ENCODE data around the gene DCAF5. TPM values are rescaled to one million over a fixed set of nuclear protein-coding genes. Genes with fewer than 3 reads are reported as not detected.
"Not testable (repeated sequence)": the region's sequence is repeated elsewhere in the genome, so short reads cannot be mapped to it uniquely, and the experiment has no call there.

The DCAF5 gene, protein sequence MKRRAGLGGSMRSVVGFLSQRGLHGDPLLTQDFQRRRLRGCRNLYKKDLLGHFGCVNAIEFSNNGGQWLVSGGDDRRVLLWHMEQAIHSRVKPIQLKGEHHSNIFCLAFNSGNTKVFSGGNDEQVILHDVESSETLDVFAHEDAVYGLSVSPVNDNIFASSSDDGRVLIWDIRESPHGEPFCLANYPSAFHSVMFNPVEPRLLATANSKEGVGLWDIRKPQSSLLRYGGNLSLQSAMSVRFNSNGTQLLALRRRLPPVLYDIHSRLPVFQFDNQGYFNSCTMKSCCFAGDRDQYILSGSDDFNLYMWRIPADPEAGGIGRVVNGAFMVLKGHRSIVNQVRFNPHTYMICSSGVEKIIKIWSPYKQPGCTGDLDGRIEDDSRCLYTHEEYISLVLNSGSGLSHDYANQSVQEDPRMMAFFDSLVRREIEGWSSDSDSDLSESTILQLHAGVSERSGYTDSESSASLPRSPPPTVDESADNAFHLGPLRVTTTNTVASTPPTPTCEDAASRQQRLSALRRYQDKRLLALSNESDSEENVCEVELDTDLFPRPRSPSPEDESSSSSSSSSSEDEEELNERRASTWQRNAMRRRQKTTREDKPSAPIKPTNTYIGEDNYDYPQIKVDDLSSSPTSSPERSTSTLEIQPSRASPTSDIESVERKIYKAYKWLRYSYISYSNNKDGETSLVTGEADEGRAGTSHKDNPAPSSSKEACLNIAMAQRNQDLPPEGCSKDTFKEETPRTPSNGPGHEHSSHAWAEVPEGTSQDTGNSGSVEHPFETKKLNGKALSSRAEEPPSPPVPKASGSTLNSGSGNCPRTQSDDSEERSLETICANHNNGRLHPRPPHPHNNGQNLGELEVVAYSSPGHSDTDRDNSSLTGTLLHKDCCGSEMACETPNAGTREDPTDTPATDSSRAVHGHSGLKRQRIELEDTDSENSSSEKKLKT
- 9.3 and 16.9 TPM in 2 replicates for total RNA-seq (2014; rRNA removed; shearing (Covaris generic))

DNA sequence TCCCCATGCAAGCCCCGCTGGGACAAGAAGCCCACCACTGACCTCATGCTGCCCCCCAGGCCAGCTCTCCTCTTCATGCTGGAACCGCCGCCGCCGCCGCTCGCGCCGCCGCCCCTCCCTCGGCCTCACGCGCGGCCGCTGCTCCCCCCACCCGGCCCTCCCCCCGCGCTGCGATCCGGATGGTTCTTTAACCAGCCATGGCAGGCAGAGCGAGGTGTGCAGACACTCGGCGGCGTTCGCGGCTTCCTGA, at the start of gene DCAF5:
Gene DCAF5, minus strand, starts transcription at position 218 of the 250 bp plus-strand sequence. Its CDS starts 141 bp downstream, at position 77.
- DNase-seq (ENCODE audit: low spot score): no peak

DNA sequence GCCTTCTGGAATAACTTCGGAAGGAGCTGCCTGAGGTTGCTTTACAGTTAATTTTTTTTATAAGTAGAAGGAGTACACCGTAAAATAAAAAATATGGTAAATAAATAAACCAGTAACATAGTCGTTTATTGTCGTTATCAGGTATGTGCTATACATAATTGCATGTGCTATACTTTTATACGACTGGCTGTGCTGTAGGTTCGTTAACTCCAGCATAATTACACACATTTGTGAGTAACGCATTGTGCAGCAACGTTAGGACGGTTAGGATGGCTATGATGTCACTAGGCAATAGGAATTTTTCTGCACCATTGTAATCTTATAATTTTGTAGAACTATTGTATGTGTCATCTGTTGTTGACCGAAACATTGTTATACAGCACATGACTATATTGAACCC, 46.9 kb upstream of the DCAF5 start:
- no peak for DNase-seq (ENCODE audit: low spot score)

DNA sequence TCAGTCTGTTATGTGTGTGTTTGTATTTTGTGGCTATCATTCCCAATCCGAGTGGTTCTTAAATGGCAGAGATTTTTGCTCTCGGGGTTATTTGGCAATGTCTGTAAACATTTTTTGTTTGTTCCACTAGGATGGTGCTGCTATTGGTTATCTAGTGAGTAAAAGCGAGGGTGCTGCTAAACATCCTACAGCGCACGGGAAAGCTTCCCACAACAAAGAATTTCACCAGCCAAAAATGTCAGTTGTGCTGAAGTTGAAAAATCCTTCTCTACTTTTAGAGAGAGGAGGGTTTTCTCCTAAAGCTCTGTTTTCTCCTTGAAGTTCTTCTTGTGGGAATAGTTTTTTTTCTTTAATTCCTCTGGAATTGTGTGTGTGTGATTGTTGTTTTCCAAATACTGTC, 40.8 kb upstream of the DCAF5 start:
- no peak for DNase-seq (ENCODE audit: low spot score)

DNA sequence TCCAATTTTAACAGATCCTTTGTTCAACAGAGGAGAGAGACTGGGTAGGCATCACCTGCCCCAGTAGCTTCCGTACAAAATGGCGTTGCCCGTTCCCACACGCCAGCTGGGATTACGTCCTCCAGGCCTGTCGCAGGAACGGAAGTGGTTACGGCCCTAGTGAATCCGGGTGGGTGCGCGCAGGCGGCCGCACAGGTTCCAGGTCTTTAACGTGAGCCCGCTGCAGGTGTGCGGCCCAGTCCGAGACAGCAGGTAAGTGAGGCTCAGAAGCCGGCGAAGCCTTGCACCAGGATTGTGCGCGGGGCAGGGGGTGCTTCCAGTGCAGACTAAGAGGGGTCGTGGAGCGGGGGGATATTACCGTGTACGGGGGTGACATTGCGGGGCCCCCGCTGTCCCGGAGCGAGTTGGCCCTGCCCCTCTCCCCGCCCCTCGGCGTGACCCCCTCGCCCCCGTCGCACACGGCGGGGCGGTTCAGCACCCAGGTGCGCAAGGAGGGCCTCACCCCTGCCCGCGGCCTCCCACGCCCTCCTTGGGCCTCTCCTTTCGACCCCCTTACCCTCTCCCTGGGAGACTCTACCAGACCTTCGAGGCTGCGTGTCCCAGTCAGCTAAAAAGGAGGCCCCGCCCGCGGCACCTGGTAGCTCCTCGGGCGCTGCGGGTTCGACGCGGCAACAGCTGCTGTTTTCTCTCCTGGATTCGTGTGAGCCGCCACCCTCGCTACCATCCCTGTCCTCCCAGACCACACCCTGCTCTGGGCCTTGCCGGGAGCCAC, 38.6 kb upstream of the DCAF5 start, which contains the start of gene EXD2:
Gene EXD2, plus strand, starts transcription at position 159 of the 772 bp plus-strand sequence. CDS start 17,973 bp downstream, outside the sequence.
- DNase-seq (ENCODE audit: low spot score): peak; percentile 72

DNA sequence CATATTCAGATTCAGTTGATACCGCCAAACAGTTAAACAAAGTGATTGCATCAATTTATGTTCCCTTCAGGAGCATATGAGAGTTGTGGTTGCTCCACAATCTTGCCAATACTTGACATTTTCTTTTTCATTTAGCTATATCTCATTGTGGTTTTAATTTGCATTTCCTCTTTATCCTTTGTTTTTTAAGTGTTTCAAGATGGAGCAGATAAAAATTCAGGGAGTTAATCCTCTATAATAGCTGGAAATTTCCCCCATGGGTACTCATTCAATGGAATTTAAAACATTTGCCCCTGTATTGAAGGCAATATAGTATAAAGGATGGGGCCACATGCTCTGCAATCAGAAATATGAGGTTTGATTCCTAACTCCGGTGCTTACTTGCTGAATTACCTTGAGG, 37.3 kb upstream of the DCAF5 start:
- DNase-seq (ENCODE audit: low spot score): no peak

DNA sequence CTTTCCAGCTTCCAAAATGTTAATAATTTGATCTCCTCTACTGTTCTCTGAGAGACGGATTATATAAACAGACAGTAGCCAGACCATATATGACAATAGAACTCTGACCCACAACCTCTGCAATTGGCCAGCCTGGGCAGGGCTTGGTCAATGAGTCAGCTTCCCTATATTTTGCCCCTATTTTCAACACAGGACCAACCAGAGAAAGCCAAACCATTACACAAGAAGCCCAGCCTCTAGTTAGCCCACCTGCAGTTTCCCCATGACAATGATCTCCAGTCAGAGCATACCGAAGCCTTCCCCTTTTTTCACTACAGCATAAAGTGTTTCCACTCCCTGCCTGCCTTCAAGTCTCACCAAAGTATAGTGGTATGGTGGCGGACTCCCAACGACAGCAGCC, 30.8 kb upstream of the DCAF5 start:
- no peak for DNase-seq (ENCODE audit: low spot score)

DNA sequence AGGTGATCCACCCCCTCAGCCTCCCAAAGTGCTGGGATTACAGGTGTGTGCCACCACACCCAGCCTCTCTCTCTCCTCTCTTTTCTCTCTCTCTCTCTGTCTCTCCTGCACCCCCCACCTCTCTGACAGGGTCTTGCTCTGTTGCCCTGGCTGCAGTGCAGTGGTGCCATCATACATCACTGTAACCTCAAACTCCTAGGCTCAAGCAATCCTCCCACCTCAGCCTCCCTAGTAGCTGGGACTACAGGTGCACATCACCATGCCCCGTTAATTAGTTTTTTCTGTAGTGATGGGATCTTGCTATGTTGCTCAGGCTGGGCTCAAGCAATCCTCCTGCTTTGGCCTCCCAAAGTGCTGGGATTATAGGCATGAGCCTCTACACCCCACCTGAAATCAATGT, 29.7 kb upstream of the DCAF5 start:
- not testable (repeated sequence) for DNase-seq (ENCODE audit: low spot score)

DNA sequence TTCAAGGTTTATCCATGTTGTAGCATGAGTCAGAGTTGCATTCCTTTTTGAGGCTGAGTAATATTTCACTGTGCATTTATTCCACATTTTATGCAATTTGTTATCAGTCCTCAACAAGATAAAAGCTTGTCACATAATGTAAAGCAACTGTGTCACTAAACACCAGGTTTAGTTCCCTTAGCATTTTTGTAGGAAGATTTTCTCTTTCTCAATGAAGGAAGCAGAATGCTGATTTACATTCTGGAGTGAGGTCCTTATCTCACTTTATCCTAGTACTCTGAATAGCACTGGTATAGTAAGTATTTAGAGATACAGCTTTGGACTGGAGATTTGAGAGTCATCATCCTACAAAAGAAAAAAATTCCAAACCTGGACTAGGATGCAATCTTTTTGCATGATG, 28.6 kb upstream of the DCAF5 start:
- no peak for DNase-seq (ENCODE audit: low spot score)

DNA sequence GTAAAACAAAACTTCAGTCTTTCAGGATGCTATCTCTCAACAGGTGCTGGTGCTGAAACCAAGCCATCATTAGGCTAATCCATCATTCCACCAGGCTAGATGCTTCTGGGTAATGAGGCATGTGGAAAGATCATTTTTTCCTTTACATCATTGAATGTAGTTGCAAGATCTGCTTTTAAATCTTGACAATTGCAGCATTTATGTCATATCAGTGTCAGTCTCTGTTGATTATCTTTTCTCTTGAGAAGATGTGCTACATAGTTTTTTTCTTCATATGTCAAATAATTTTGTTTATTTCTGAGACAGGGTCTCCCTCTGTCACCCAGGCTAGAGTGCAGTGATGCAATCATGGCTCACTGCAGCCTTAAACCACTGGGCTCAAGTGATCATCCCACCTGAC, 22.2 kb upstream of the DCAF5 start:
- no peak for DNase-seq (ENCODE audit: low spot score)

DNA sequence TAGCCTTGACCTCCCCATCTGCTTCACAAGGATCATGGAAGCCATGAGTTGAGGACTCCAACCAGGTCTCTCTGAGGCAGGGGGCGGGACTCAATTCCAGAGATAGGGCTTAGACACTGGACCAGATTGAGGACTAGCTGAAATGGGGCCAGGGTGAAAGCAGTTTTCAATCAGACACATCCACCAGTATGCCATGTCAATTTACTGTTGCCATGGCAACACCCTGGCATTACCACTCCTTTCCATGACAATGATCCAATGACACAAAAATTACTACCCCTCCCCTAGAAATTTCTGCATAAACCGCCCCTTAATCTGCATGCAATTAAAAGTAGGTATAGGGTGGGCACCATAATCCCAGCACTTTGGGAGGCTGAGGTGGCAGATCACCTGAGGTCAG, 18.6 kb upstream of the DCAF5 start:
- DNase-seq (ENCODE audit: low spot score): no peak

DNA sequence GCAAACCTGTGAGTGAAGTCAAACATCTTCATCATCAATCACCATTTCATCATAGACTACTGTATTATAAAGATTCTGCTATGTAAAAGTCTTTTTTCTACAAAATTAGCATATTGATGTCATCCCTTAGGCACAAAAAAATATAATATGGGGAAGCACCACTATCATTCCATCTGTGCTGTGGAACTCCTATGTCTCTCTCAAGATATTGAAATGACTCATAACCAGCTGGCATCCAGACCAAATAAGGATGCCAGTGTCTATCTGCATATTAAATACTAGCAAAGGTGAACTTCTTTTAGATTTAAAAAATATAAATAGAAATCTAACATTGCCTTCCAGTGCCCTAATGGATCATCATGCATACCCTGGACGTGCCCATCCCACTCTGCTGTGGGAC, 17.9 kb upstream of the DCAF5 start:
- DNase-seq (ENCODE audit: low spot score): no peak

DNA sequence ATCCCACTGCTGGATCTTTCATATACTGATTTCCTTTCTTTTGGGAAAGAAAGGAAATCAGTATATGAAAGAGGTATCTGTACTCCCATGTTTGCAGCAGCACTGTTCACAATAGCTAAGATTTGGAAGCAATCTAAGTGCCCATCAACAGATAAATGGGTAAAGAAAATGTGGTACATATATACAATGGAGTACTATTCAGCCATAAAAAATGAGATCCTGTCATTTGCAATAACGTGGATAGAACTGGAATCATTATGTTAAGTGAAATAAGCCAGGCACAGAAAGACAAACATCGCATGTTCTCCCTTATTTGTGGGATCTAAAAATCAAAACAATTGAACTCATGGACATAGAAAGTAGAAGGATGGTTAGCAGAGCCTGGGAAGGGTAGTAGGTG, 12.9 kb upstream of the DCAF5 start:
- not testable (repeated sequence) for DNase-seq (ENCODE audit: low spot score)

DNA sequence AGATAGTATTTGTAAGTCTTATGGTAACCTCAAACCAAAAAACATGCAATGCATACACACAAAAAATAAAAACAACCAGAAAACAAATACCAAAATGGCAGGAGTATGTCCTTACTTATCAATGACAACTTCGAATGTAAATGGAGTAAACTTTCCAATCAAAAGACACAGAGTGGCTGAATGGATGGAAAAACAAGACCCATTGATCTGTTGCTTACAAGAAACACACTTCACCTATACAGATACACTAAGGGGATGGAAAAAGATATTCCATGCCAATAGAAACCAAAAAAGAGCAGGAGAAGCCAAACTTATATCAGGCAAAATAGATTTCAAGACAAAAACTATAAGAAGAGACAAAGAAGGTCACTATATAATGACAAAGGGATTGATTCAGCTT, 8.7 kb upstream of the DCAF5 start:
- DNase-seq (ENCODE audit: low spot score): no peak

DNA sequence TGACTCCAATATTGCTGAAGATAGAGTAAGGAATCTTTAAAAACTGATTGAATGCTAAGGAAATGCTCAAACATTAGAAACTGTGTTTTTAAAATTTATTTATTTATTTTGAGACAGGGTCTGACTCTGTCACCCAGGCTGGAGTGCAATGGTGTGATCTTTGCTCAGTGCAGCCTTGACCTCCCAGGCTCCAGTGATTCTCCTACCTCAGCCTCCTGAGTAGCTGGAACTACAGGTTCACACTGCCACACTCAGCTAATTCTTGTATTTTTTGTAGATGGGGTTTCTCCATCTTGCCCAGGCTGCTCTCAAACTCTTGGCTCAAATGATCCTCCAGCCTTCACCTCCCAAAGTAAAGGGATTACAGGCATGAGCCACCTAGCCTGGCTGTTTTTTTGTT, 3.3 kb upstream of the DCAF5 start:
- no peak for DNase-seq (ENCODE audit: low spot score)

DNA sequence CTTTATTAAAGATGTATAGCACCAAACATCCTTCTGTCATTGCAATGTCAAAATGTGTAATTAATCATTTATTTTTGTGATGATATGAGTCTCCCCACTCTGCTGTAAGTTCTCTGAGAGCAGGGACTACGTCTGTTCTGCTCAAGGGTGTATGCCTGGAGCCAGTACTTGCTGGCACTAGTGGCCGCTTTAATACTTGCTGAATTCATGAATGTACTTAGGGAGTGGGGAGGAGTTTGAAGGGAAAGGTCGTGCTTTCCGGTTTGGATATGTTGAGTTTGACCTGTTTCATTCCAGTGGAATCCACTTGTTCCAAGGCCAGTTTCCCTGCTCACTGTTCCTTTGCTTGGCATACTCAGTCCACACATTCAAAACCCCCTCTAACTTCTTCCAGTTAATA, 1.9 kb upstream of the DCAF5 start:
- DNase-seq (ENCODE audit: low spot score): no peak

DNA sequence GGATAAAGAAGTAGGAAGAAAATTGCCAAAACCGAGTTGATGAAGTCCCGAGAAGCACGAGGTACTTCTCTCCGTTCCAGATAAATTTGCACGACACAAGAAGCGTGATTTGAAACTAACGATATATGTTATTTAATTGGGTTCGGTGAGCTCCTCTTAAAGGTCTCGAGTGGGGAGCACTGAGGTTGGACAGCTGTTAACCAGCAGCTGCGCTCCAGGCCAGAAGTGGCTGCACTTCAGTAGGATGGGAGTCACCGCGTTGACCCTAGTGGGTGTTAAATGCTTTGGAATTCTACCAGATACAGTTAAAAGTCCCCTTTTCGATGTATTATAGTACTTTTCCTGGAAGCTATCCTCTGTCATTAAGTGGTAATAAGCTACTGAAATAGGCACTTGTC, 953 bp upstream of the DCAF5 start:
- no peak for DNase-seq (ENCODE audit: low spot score)

DNA sequence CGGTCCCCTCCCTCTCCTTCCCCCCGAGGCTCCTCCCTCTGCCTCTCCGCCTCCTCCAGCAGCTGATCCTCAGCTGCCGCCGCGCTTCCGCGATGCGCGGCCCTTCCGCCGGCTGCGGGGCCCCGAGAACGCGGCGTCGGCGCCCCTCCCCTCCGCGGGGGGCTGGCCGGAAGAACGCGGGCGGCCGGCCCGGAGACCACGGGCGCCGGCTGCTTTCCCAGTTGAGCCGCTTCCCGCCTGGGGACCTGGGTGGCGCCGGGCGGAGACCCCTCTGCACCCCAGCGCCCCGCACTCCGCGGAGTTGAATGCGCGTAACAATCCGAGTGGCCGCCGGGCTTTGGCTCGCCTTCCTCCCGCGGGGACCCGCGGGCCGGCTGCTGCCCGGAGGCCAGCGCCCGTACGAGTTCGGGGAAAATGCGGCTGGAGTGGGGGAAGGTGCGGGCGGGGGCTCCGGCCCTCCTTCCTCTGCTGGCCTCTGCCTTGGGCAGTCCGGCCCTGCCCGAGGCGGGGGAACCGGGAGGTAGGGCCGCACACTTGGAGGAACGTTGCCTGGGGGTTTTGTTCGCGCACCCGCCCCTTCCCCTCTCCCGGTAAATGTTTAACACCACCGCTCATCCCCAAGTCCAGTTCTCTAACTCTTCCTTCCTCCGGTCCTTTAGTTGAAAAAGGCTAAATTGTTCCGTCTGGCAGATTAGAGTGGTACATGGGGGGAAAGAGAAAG, 393 bp upstream of the DCAF5 start:
- DNase-seq (ENCODE audit: low spot score): peak; percentile 94

DNA sequence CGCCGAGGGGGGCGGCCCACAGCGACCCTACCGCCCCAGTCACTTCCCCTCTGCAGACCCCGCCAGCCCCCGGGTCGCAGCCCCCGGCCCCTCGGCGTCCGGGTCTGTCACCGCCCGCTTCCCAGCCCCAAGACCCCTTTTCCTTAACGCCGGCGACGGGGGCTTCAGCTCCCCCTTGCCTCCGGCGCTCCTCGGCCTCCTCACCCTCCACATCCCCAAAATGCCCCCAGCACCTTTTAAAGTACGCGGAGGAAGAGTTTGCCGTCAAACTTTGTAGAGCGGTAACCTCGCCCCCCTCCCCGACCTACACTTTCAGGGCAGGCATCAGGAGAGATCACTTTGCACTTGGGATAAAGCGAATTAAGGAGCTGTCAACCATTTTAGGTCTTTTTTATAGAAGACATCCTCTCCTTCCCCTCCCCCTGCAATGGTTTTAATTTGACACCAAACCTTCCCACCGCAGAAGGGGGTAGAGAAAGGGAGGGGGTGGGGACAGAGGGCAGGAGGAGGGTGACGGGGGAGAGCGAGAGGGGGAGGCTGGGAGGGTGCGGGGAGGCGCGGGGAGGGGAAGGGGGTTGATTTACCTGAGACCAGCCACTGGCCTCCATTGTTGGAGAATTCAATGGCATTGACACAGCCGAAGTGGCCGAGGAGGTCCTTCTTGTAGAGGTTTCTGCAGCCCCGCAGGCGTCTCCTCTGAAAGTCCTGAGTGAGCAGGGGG, 578 bp downstream of the DCAF5 start:
- DNase-seq (ENCODE audit: low spot score): peak; percentile 35

DNA sequence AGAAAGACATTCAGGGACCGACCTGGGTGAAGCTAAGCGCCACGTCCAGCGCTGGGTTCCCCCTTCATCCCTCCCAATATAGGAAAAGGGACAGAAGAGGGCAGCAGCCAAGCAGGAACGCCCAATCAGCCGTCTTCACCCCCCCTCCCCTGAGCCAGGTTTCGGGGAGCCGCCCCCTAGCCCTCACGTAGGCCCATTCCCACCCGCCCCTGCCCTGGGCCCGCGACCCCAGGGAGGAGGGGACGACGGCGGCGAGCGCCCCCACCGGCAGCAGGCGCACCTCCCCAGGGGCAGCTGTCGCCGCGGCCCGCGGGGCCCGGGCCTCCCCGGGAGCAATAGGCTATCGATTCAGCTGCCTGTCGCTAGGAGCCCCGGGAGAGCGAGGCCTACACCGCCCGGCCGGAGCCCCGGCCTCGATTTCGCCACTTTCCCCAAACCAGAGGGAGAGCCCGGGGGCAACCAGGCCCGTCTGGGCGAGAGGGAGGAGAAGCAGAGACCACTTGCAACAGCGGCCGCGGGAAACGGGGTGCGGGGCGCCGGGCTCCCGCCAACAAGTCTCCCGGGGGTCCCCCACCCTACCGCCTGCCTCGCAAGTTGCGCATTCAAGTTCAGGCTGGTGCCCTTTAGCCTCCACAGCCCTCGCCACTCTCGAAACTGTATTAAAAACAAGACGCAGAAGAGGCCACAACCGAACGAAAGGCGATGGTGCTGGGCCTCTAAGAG, 1.3 kb downstream of the DCAF5 start:
- peak; percentile 44 for DNase-seq (ENCODE audit: low spot score)

Measured in H4 (cell line).